Measurements from ENCODE around the gene GRAMD1A.
"Not testable (repeated sequence)": the region's sequence is repeated elsewhere in the genome, so short reads cannot be mapped to it uniquely, and the experiment has no call there.

DNA sequence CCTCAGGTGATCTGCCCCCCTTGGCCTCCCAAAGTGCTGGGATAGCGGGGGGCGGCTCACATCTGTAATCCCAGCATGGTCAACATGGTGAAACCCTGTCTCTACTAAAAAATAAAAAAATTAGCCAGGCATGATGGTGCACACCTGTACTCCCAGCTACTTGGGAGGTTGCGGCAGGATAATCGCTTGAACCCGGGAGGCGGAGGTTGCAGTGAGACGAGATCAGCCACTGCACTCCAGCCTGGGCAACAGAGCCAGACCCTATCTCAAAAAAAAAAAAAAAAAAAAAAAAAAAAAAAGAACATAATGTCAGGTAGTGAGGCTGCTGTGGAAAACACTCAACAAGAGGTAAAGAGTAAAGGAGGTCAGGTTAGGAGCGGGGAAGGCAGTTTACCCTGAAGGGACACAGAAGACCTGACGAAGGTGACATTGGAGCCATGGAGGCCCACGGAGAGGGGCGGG is 29.2 kb downstream of the GRAMD1A start:
- not testable (repeated sequence) for TF ChIP-seq ZNF274 (IDR thresholded peaks at IDR 0.05; ENCODE audit: low read depth, low read length); YY1 (IDR thresholded peaks at IDR 0.05; ENCODE audit: insufficient read depth, insufficient read length)
